Activated naive CD4-positive, alpha-beta T cell treated with Interleukin-2 at 50 U/mL for 16 hours (primary cell): Measurements from ENCODE around the gene NCBP1.

ENCODE experiments used
- DNase-seq: peaks from one replicate; pipeline ENCODE4 v3.0.0-alpha.2; 2020

NCBP1 gene

GRCh38 chr9:97722331-97722730 lies 88.7 kb downstream of the NCBP1 start:
- DNase-seq, result no peak
